Measurements from ENCODE around the gene CNTRL.

CNTRL gene

DNA sequence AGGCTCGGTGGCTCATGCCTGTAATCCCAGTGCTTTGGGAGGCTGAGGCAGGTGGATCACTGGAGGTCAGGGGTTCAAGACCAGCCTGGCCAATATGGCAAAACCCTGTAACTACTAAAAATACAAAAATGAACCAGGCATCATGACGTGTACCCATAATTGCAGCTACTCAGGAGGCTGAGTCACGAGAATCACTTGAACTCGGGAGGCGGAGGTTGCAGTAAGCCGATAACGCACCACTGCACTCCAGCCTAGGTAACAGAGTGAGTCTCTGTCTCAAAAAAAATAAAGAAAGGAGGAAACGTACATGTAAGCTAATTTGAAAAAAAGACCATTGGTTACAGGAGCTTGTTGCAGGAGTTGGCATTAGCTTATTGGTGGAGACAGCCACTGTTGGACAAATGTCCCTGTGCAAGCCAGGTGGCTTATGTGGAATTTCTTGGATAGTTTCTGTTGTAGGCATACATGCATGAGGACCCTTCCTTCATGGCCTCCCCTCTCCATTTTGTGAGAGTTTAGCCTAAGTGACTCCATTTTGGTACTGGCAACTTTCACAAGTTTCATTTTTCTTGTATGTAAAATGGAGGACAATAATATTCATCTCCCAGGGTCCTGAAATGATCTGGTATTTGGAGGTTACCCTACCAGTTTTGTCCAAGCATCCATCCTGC is 143.7 kb downstream of the CNTRL start:
- Histone ChIP-seq H3K4me2 (ENCODE audit: low read length) (no peak overlapping the region), H3K4me1 (ENCODE audit: control insufficient read depth, low read length) (peaks cover 5% of the 10 kb centered on the region), H3K27me3 (ENCODE audit: control insufficient read depth, low read length) (no peaks in the 10 kb centered on the region), H3K4me3 (ENCODE audit: low read length) (no peak overlapping the region), H3F3A (ENCODE audit: control insufficient read depth, insufficient read depth) (no peaks in the 10 kb centered on the region), H3K79me2 (ENCODE audit: control insufficient read depth, low read length) (no peaks in the 10 kb centered on the region), H3K9me3 (ENCODE audit: control insufficient read depth, insufficient read depth, low read length) (no peaks in the 10 kb centered on the region), H4K20me1 (ENCODE audit: control insufficient read depth, insufficient read depth, low read depth, low read length) (no peaks in the 10 kb centered on the region), H3K36me3 (ENCODE audit: control insufficient read depth, low read length) (peaks cover 3% of the 10 kb centered on the region; the same call in 1 of the 2 replicates), H3K9me2 (replicated peaks; ENCODE audit: control insufficient read depth, low read length) (no peaks in the 10 kb centered on the region), H3K27ac (ENCODE audit: low read depth, low read length) (no peak overlapping the region)
- TF ChIP-seq EZH2phosphoT487 (IDR thresholded peaks at IDR 0.05; ENCODE audit: borderline replicate concordance, low read length): no peak
- TF ChIP-seq, protein P1, sequence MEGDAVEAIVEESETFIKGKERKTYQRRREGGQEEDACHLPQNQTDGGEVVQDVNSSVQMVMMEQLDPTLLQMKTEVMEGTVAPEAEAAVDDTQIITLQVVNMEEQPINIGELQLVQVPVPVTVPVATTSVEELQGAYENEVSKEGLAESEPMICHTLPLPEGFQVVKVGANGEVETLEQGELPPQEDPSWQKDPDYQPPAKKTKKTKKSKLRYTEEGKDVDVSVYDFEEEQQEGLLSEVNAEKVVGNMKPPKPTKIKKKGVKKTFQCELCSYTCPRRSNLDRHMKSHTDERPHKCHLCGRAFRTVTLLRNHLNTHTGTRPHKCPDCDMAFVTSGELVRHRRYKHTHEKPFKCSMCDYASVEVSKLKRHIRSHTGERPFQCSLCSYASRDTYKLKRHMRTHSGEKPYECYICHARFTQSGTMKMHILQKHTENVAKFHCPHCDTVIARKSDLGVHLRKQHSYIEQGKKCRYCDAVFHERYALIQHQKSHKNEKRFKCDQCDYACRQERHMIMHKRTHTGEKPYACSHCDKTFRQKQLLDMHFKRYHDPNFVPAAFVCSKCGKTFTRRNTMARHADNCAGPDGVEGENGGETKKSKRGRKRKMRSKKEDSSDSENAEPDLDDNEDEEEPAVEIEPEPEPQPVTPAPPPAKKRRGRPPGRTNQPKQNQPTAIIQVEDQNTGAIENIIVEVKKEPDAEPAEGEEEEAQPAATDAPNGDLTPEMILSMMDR (IDR thresholded peaks at IDR 0.05; ENCODE audit: low read depth, low read length, poor library complexity, severe bottlenecking): no peak

GRCh38 chr9:121219530-121219929 is 144.8 kb downstream of the CNTRL start:
- H3K36me3 ChIP-seq (ENCODE audit: control insufficient read depth, low read length): peaks cover 3% of the 10 kb centered on the region; the same call in 1 of the 2 replicates
- no peaks in the 10 kb centered on the region for H3K27me3 ChIP-seq (ENCODE audit: control insufficient read depth, low read length)
- no peak overlapping the region for H3K27ac ChIP-seq (ENCODE audit: low read depth, low read length)
- no peak for TF ChIP-seq EZH2phosphoT487 (IDR thresholded peaks at IDR 0.05; ENCODE audit: borderline replicate concordance, low read length)
- TF ChIP-seq, protein P1 (IDR thresholded peaks at IDR 0.05; ENCODE audit: low read depth, low read length, poor library complexity, severe bottlenecking): no peak
- no peaks in the 10 kb centered on the region for H3K79me2 ChIP-seq (ENCODE audit: control insufficient read depth, low read length)
- H3F3A ChIP-seq (ENCODE audit: control insufficient read depth, insufficient read depth): no peaks in the 10 kb centered on the region
- H3K9me3 ChIP-seq (ENCODE audit: control insufficient read depth, insufficient read depth, low read length): no peaks in the 10 kb centered on the region
- no peaks in the 10 kb centered on the region for H4K20me1 ChIP-seq (ENCODE audit: control insufficient read depth, insufficient read depth, low read depth, low read length)
- no peak overlapping the region for H3K4me2 ChIP-seq (ENCODE audit: low read length)
- no peaks in the 10 kb centered on the region for H3K9me2 ChIP-seq (replicated peaks; ENCODE audit: control insufficient read depth, low read length)
- no peaks in the 10 kb centered on the region for H3K4me1 ChIP-seq (ENCODE audit: control insufficient read depth, low read length)
- no peak overlapping the region for H3K4me3 ChIP-seq (ENCODE audit: low read length)

DNA sequence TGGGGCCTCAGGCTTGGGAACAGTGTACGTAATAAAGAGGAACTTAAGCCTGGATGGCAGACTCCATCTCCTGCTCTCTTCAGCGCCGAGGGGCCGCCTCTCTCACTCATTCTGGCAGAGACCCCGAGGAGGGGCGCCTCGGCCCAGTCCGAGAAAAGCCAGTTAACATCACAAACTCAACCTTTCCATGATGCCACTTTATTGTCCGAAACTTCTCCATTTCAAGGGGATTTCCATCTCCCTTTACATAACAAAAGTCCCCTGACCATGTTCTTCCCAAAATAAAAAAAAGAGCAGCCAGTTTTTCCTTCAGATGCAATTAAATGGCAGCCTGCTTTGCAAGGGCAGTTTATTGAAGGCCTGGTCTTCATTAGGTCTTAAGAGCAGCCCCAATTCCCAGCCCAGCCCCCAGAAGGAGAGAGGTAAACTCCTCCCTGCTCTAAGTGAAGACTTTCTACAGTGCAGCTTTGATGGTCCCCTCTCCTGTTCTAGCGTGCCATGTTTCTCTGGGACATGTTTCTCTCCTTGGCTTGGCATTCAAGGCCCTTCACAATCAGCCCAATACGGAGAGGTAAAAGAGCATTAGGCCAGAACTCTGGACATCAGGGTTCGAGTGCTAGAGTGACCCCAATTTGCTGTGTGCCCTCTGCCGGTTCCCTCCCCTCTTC is 146.4 kb downstream of the CNTRL start:
- Histone ChIP-seq H3K9me2 (replicated peaks; ENCODE audit: control insufficient read depth, low read length) (no peaks in the 10 kb centered on the region), H3K9me3 (ENCODE audit: control insufficient read depth, insufficient read depth, low read length) (no peaks in the 10 kb centered on the region), H3K27me3 (ENCODE audit: control insufficient read depth, low read length) (no peaks in the 10 kb centered on the region), H3K4me3 (ENCODE audit: low read length) (no peak overlapping the region), H3F3A (ENCODE audit: control insufficient read depth, insufficient read depth) (no peaks in the 10 kb centered on the region), H3K36me3 (ENCODE audit: control insufficient read depth, low read length) (peaks cover 3% of the 10 kb centered on the region; the same call in 1 of the 2 replicates), H3K4me2 (ENCODE audit: low read length) (no peak overlapping the region), H3K79me2 (ENCODE audit: control insufficient read depth, low read length) (no peaks in the 10 kb centered on the region), H4K20me1 (ENCODE audit: control insufficient read depth, insufficient read depth, low read depth, low read length) (no peaks in the 10 kb centered on the region), H3K4me1 (ENCODE audit: control insufficient read depth, low read length) (no peaks in the 10 kb centered on the region), H3K27ac (ENCODE audit: low read depth, low read length) (no peak overlapping the region)
- no peak for TF ChIP-seq EZH2phosphoT487 (IDR thresholded peaks at IDR 0.05; ENCODE audit: borderline replicate concordance, low read length)
- TF ChIP-seq, protein P1 (IDR thresholded peaks at IDR 0.05; ENCODE audit: low read depth, low read length, poor library complexity, severe bottlenecking): no peak
